AG10803 (cell line): ENCODE measurements around the gene NOVA1.
A peak's percentile ranks its signal among the peaks of the same experiment; 100 is the strongest.

Source experiments
- DNase-seq: peaks from one replicate; pipeline ENCODE4 v3.0.0; 2010; ENCODE audit warnings: low read depth
- H3K4me3 ChIP-seq: 2 replicates; pipeline ENCODE4 v1.5.1; 2011; ENCODE audit warnings: mild to moderate bottlenecking, low read length, control low read depth
- TF ChIP-seq, protein P1 (sequence below): conservative IDR thresholded peaks from 2 replicates; pipeline ENCODE4 v1.5.1; 2011; ENCODE audit warnings: mild to moderate bottlenecking, low read length, control low read depth, inconsistent platforms

Gene NOVA1

GRCh38 chr14:26621364-26621763 is 23.5 kb upstream of the NOVA1 start:
- TF ChIP-seq, protein P1, sequence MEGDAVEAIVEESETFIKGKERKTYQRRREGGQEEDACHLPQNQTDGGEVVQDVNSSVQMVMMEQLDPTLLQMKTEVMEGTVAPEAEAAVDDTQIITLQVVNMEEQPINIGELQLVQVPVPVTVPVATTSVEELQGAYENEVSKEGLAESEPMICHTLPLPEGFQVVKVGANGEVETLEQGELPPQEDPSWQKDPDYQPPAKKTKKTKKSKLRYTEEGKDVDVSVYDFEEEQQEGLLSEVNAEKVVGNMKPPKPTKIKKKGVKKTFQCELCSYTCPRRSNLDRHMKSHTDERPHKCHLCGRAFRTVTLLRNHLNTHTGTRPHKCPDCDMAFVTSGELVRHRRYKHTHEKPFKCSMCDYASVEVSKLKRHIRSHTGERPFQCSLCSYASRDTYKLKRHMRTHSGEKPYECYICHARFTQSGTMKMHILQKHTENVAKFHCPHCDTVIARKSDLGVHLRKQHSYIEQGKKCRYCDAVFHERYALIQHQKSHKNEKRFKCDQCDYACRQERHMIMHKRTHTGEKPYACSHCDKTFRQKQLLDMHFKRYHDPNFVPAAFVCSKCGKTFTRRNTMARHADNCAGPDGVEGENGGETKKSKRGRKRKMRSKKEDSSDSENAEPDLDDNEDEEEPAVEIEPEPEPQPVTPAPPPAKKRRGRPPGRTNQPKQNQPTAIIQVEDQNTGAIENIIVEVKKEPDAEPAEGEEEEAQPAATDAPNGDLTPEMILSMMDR: no peak
- H3K4me3 ChIP-seq: no peak overlapping the region
- no peak for DNase-seq

DNA sequence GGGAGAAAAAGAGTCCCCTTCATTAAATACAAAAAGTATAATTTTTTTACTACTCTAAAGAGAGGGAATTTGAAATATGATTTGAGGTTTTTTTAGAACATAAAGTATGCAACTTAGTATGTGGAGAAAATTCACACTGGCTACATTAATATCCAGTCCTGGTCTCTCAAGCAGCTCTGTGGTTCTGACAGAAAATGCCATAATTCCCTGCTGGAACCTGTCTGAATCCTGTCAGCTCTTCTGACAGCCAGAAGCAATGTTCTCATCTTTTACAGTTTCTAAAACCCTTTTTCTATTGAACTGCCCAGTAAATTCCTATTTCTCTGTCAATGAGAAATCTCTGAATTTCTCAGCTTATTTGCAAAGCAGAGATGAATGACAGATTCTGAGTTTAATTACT is 13.4 kb upstream of the NOVA1 start:
- DNase-seq: no peak
- H3K4me3 ChIP-seq: no peak overlapping the region

DNA sequence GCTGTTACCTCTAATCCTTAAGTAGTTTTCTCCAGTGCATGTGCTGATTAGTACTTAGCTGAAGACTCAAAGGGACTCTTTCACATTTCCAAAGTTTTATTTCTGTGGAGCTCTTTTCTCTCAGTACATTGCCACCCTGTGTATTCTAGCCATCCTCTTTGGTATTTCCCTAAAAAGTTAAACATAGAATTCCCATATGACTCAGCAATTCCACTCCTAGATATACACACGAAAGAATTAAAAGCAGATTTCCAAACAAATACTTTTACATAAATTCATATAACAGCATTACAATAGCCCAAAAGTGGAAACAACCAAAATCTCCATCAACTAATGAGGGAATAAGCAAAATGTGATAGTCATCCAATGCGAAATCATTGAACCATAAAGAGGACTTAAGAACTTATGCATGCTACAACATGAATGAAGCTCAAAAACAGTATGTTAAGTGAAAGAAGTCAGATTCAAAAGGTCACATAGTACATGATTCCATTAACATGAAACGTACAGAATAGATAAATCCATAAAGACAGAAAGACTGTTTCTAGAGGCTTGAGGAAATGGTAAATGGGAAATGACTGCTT is 9.0 kb upstream of the NOVA1 start:
- H3K4me3 ChIP-seq: no peak overlapping the region
- TF ChIP-seq, protein P1: no peak
- DNase-seq: peak; percentile 3

More for the DNA sequence above, 13.4 kb upstream of the NOVA1 start:
- TF ChIP-seq, protein P1: no peak

DNA sequence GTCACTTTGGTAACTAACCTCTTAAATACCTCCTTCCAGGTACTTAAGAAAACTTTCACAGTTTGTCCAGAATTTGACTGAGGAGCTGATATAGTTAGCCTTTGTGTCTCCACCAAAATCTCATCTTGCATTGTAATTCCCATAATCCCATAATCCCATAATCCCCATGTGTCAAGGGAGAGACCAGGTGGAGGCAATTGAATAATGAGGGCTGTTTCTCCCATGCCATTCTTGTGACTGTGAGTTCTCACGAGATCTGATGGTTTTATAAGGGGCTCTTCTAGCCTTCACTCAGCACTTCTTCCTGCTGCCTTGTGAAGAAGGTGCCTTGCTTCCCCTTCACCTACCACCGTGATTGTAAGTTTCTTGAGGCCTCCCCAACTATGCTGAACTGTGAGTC is 7.8 kb upstream of the NOVA1 start:
- no peak overlapping the region for H3K4me3 ChIP-seq
- DNase-seq: no peak
- TF ChIP-seq, protein P1: no peak

GRCh38 chr14:26602902-26603301 is 5.1 kb upstream of the NOVA1 start:
- DNase-seq: no peak
- TF ChIP-seq, protein P1: no peak
- H3K4me3 ChIP-seq: no peak overlapping the region

GRCh38 chr14:26601856-26602255 is 4.0 kb upstream of the NOVA1 start:
- TF ChIP-seq, protein P1: no peak
- no peak for DNase-seq

DNA sequence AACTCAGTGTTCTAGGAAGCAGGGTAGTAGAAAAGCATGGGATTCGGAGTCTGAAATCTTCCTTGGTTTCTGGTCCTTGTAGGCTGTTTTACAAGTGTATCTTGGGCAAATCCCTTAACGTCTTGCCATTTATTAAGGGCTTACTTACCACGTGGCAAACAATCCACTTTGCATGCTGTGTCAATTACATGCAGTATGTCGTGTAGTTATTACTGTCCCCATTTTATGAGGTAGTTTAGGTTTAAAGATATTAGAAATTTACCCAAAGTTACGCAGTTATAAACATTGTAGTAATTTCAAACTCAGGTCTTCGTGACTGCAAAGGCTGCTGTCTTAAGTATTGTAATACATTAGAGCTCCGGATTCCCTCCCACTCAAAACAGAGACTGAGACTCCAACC is 1.5 kb upstream of the NOVA1 start:
- TF ChIP-seq, protein P1: no peak
- DNase-seq: no peak
- no peak overlapping the region for H3K4me3 ChIP-seq

More at GRCh38 chr14:26601856-26602255, 4.0 kb upstream of the NOVA1 start:
- H3K4me3 ChIP-seq: no peak overlapping the region
